ENCODE measurements around the gene AFF3. TPM values are rescaled to one million over a fixed set of nuclear protein-coding genes. Genes with fewer than 3 reads are reported as not detected.

Gene AFF3
- polyA plus RNA-seq, 1 donor, result 3.5 TPM

GRCh38 chr2:99881901-99882591, 260.3 kb downstream of the AFF3 start:
- no peak for DNase-seq (ENCODE audit: low read depth)

- no peak for DNase-seq (ENCODE audit: low read depth)
These were observed 261.5 kb downstream of the AFF3 start for GRCh38 chr2:99880964-99881294.

GRCh38 chr2:99880148-99880963, 262.0 kb downstream of the AFF3 start:
- no peak for DNase-seq (ENCODE audit: low read depth)

- no peak for DNase-seq (ENCODE audit: low read depth)
These were observed 262.9 kb downstream of the AFF3 start for GRCh38 chr2:99879481-99879880.

GRCh38 chr2:99878581-99879350, 263.6 kb downstream of the AFF3 start:
- no peak for DNase-seq (ENCODE audit: low read depth)

GRCh38 chr2:99877963-99878362, 264.4 kb downstream of the AFF3 start:
- no peak for DNase-seq (ENCODE audit: low read depth)

- no peak for DNase-seq (ENCODE audit: low read depth)
These were observed 265.4 kb downstream of the AFF3 start for GRCh38 chr2:99876956-99877355.

GRCh38 chr2:99875627-99876201, 266.7 kb downstream of the AFF3 start:
- no peak for DNase-seq (ENCODE audit: low read depth)

- no peak for DNase-seq (ENCODE audit: low read depth)
These were observed 274.1 kb downstream of the AFF3 start for GRCh38 chr2:99868260-99868659.

- DNase-seq (ENCODE audit: low read depth), result no peak
These were observed 274.6 kb downstream of the AFF3 start for GRCh38 chr2:99867770-99868169.

- DNase-seq (ENCODE audit: low read depth), result no peak
These were observed 276.3 kb downstream of the AFF3 start for GRCh38 chr2:99865818-99866676.

GRCh38 chr2:99864561-99865553, 277.5 kb downstream of the AFF3 start:
- peak; percentile 41 for DNase-seq (ENCODE audit: low read depth)

- no peak for DNase-seq (ENCODE audit: low read depth)
These were observed 278.5 kb downstream of the AFF3 start for GRCh38 chr2:99863903-99864270.

- DNase-seq (ENCODE audit: low read depth), result no peak
These were observed 279.0 kb downstream of the AFF3 start for GRCh38 chr2:99863236-99863902.

GRCh38 chr2:99862566-99862965, 279.8 kb downstream of the AFF3 start:
- DNase-seq (ENCODE audit: low read depth), result no peak

- no peak for DNase-seq (ENCODE audit: low read depth)
These were observed 281.0 kb downstream of the AFF3 start for GRCh38 chr2:99861376-99861760.

- no peak for DNase-seq (ENCODE audit: low read depth)
These were observed 281.5 kb downstream of the AFF3 start for GRCh38 chr2:99860720-99861375.

- DNase-seq (ENCODE audit: low read depth), result no peak
These were observed 283.3 kb downstream of the AFF3 start for GRCh38 chr2:99858951-99859596.

All from forelimb muscle (tissue), 1 donor.